Mesendoderm (in vitro differentiated cells): Measurements from ENCODE around the gene ZKSCAN4.

Experiments used
- DNase-seq: peaks from one replicate; pipeline ENCODE4 v3.0.0; 2013
- H2AK5ac ChIP-seq: 2 replicates; pipeline ENCODE4 v1.6.1; 2013; ENCODE audit warnings: low read length, inconsistent platforms
- H2BK120ac ChIP-seq: 2 replicates; pipeline ENCODE4 v1.6.1; 2013; ENCODE audit warnings: low read depth, mild to moderate bottlenecking, low read length, moderate library complexity, mixed read lengths
- H2BK15ac ChIP-seq: replicated peaks from 2 replicates; pipeline ENCODE4 v1.6.1; 2013; ENCODE audit warnings: low read depth, mild to moderate bottlenecking, moderate library complexity
- H2BK5ac ChIP-seq: 2 replicates; pipeline ENCODE4 v1.6.1; 2013; ENCODE audit warnings: low read length, inconsistent platforms
- H3K18ac ChIP-seq: 2 replicates; pipeline ENCODE4 v1.6.1; 2013; ENCODE audit warnings: mild to moderate bottlenecking, low read length, mixed read lengths
- H3K23ac ChIP-seq: one replicate; pipeline ENCODE4 v1.6.1; 2013; ENCODE audit warnings: low read length
- H3K27ac ChIP-seq: 2 replicates; pipeline ENCODE4 v1.5.1; 2013; ENCODE audit warnings: low read depth, mild to moderate bottlenecking, inconsistent platforms, low read length, moderate library complexity
- H3K27me3 ChIP-seq: 2 replicates; pipeline ENCODE4 v1.6.1; 2013; ENCODE audit warnings: low read length, control low read depth, mild to moderate bottlenecking, inconsistent platforms; ENCODE audit not compliant: insufficient read depth, poor library complexity
- H3K36me3 ChIP-seq: 2 replicates; pipeline ENCODE4 v1.6.1; 2013; ENCODE audit warnings: low read length, inconsistent platforms; ENCODE audit not compliant: control insufficient read depth, insufficient read depth
- H3K4ac ChIP-seq: one replicate; pipeline ENCODE4 v1.6.1; 2013; ENCODE audit warnings: low read depth, mild to moderate bottlenecking, low read length, moderate library complexity
- H3K4me1 ChIP-seq: 2 replicates; pipeline ENCODE4 v1.6.1; 2013; ENCODE audit warnings: low read depth, low read length, inconsistent platforms; ENCODE audit not compliant: control insufficient read depth
- H3K4me2 ChIP-seq: 2 replicates; pipeline ENCODE4 v1.6.1; 2013; ENCODE audit warnings: low read length
- H3K4me3 ChIP-seq: 2 replicates; pipeline ENCODE4 v1.5.1; 2013; ENCODE audit warnings: mild to moderate bottlenecking, low read length
- H3K56ac ChIP-seq: one replicate; pipeline ENCODE4 v1.6.1; 2013; ENCODE audit warnings: low read length
- H3K79me1 ChIP-seq: 2 replicates; pipeline ENCODE4 v1.6.1; 2013; ENCODE audit warnings: low read length, inconsistent platforms
- H3K79me2 ChIP-seq: 2 replicates; pipeline ENCODE4 v1.6.1; 2013; ENCODE audit warnings: mild to moderate bottlenecking, low read length; ENCODE audit not compliant: control insufficient read depth, insufficient read depth
- H3K9ac ChIP-seq: 2 replicates; pipeline ENCODE4 v1.6.1; 2013; ENCODE audit warnings: low read length, inconsistent platforms
- H4K5ac ChIP-seq: one replicate; pipeline ENCODE4 v1.6.1; 2013; ENCODE audit warnings: low read length
- H4K8ac ChIP-seq: one replicate; pipeline ENCODE4 v1.6.1; 2013; ENCODE audit warnings: low read depth, mild to moderate bottlenecking, control low read depth, low read length, moderate library complexity
- WGBS: extraction: QIAGEN DNeasy Blood & Tissue Kit; methylation state at CpG from one replicate; pipeline ENCODE4 v1.1.7; 2013; ENCODE audit warnings: low lambda C conversion rate, missing lambda C conversion rate; ENCODE audit not compliant: insufficient coverage; ENCODE audit errors: extremely low coverage; 5-methylcytosine and 5-hydroxymethylcytosine counted together

The ZKSCAN4 gene

DNA sequence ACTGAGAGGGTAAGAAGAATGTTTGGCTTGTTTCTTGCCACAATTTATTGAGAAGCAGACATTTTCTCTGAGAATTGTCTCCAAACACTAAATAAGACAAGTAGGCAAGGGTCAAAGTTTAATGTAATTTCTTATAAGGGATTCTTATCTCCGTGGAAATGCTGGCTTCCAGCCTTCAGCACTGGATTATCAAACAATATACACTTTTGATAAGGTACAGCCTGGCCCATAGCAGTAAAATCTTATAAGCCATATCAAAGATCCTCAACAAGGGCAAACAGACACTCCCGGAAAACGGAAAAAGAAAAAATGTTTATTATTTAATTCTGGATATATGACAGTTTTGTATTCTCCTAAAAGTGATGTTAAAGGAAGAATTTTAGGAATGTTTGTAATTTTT, 45.5 kb downstream of the ZKSCAN4 start:
- H3K23ac ChIP-seq: no peak overlapping the region
- peaks cover 26% of the 10 kb centered on the region for H3K27me3 ChIP-seq
- H3K18ac ChIP-seq: no peak overlapping the region
- H3K36me3 ChIP-seq: no peaks in the 10 kb centered on the region
- H3K4me1 ChIP-seq: peaks cover 2% of the 10 kb centered on the region
- H3K79me2 ChIP-seq: no peaks in the 10 kb centered on the region
- no peak overlapping the region for H3K27ac ChIP-seq
- H3K4me2 ChIP-seq: no peak overlapping the region
- H2BK15ac ChIP-seq: no peak overlapping the region
- no peak overlapping the region for H3K56ac ChIP-seq
- no peak for DNase-seq
- no peak overlapping the region for H3K4ac ChIP-seq
- H4K5ac ChIP-seq: no peak overlapping the region
- H3K79me1 ChIP-seq: no peaks in the 10 kb centered on the region
- no peak overlapping the region for H3K4me3 ChIP-seq
- WGBS: no CpG with 5 or more reads among the region's 3 CpGs
- H2AK5ac ChIP-seq: no peak overlapping the region
- no peak overlapping the region for H4K8ac ChIP-seq
- H2BK5ac ChIP-seq: no peak overlapping the region
- no peak overlapping the region for H2BK120ac ChIP-seq
- H3K9ac ChIP-seq: no peak overlapping the region

DNA sequence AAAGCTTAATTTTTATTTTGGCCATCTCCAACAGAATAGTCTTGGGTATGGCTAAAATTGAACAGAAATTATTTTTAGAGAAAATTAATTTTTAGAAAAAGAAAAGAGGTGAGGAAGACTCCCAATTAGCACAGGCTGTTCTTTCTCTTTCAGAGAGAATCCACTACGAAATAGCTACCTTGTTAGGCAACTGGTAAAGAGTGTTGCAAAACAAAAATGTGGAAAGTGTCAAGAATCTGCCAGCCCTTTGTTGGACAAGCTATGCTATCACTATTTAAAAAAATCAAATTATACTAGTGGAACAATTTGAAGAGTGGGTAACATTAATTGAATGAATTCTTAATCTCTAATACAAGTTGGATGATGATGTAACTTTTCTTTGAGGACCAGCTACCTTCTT, 46.2 kb downstream of the ZKSCAN4 start:
- Histone ChIP-seq H3K4me2 (no peak overlapping the region), H3K9ac (no peak overlapping the region), H3K27ac (no peak overlapping the region), H3K36me3 (no peaks in the 10 kb centered on the region), H3K23ac (no peak overlapping the region), H3K79me2 (no peaks in the 10 kb centered on the region), H3K18ac (no peak overlapping the region), H4K8ac (no peak overlapping the region), H2BK5ac (no peak overlapping the region), H2BK15ac (no peak overlapping the region), H3K27me3 (peaks cover 26% of the 10 kb centered on the region), H4K5ac (no peak overlapping the region), H3K4me3 (no peak overlapping the region), H3K4me1 (peaks cover 2% of the 10 kb centered on the region), H2AK5ac (no peak overlapping the region), H3K79me1 (no peaks in the 10 kb centered on the region), H3K4ac (no peak overlapping the region), H3K56ac (no peak overlapping the region), H2BK120ac (no peak overlapping the region)
- WGBS: no CpG with 5 or more reads among the region's 1 CpG
- no peak for DNase-seq

DNA sequence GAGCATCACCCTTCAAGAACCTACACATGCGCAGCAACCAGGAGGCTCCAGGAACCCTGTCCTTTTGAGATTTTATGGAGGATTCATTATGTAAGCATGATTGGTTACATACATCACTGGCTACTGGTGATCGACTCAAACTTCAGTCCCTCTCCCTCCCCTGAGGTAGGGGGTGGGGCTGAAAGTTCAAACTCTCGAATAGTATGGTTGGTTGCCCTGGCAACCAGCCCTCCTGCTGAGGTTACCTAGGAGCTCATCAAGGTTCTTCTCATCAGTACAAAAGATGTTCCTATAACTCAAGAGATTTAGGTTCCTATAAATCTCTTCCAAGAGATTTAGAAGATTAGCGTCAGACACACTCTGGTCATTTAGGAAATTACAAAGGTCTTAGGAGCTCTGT, 48.9 kb downstream of the ZKSCAN4 start:
- no peak overlapping the region for H2BK5ac ChIP-seq
- WGBS: no CpG with 5 or more reads among the region's 4 CpGs
- H3K4me1 ChIP-seq: peaks cover 2% of the 10 kb centered on the region
- DNase-seq: peak; percentile 89
- no peak overlapping the region for H3K4me3 ChIP-seq
- H3K27me3 ChIP-seq: peaks cover 16% of the 10 kb centered on the region
- no peak overlapping the region for H4K8ac ChIP-seq
- H3K56ac ChIP-seq: no peak overlapping the region
- no peak overlapping the region for H4K5ac ChIP-seq
- H2BK15ac ChIP-seq: no peak overlapping the region
- H3K36me3 ChIP-seq: no peaks in the 10 kb centered on the region
- H3K18ac ChIP-seq: no peak overlapping the region
- no peak overlapping the region for H2BK120ac ChIP-seq
- H3K23ac ChIP-seq: no peak overlapping the region
- H3K4ac ChIP-seq: no peak overlapping the region
- no peak overlapping the region for H3K9ac ChIP-seq
- H3K27ac ChIP-seq: no peak overlapping the region
- H3K4me2 ChIP-seq: no peak overlapping the region
- no peaks in the 10 kb centered on the region for H3K79me2 ChIP-seq
- H3K79me1 ChIP-seq: no peaks in the 10 kb centered on the region
- no peak overlapping the region for H2AK5ac ChIP-seq

DNA sequence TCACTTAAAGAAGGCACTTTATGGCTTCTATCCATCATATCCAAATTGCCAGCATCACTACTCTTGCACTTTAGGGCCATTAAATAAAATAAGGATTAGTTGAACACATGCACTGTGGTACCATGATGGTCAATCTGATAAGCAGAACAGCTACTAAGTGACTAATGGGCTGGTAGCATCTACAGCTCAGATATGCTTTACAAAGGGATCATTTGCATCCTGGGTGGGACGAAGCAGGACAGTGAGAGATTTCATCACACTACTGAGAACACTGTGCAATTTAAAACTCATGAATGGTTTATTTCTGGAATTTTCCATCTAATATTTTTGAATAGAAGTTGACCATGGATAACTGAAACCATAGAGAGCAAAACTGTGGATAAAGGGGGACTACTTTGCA, 52.0 kb downstream of the ZKSCAN4 start:
- Histone ChIP-seq H3K79me2 (no peaks in the 10 kb centered on the region), H3K27me3 (no peaks in the 10 kb centered on the region), H4K5ac (no peak overlapping the region), H3K36me3 (no peaks in the 10 kb centered on the region), H2BK15ac (no peak overlapping the region), H2BK120ac (no peak overlapping the region), H3K56ac (no peak overlapping the region), H3K9ac (no peak overlapping the region), H3K4me3 (no peak overlapping the region), H2BK5ac (no peak overlapping the region), H3K27ac (no peak overlapping the region), H3K4ac (no peak overlapping the region), H4K8ac (no peak overlapping the region), H3K18ac (no peak overlapping the region), H2AK5ac (no peak overlapping the region), H3K79me1 (no peaks in the 10 kb centered on the region), H3K23ac (no peak overlapping the region), H3K4me1 (no peaks in the 10 kb centered on the region), H3K4me2 (no peak overlapping the region)
- DNase-seq: no peak
- WGBS: no CpG with 5 or more reads among the region's 1 CpG
